H9 (cell line): ENCODE measurements around the gene CACHD1. TPM values are rescaled to one million over a fixed set of nuclear protein-coding genes. Genes with fewer than 3 reads are reported as not detected.

ENCODE experiments used
- DNase-seq: peaks from one replicate; pipeline ENCODE4 v3.0.0-alpha.2; 2017
- H2AFZ ChIP-seq: one replicate; pipeline ENCODE4 v1.6.1; 2013; ENCODE audit warnings: mild to moderate bottlenecking, low read length, control low read depth, moderate library complexity
- H2AK5ac ChIP-seq: 2 replicates; pipeline ENCODE4 v1.6.1; 2013; ENCODE audit warnings: low read length, control low read depth, mixed read lengths; ENCODE audit not compliant: insufficient read length
- H2BK120ac ChIP-seq: one replicate; pipeline ENCODE4 v1.6.1; 2013; ENCODE audit warnings: low read depth, mild to moderate bottlenecking, low read length, control low read depth, inconsistent platforms; ENCODE audit not compliant: poor library complexity, severe bottlenecking
- H2BK12ac ChIP-seq: 2 replicates; pipeline ENCODE4 v1.6.1; 2013; ENCODE audit warnings: low read length, control low read depth, mixed read lengths, low read depth; ENCODE audit not compliant: insufficient read length
- H2BK15ac ChIP-seq: 2 replicates; pipeline ENCODE4 v1.6.1; 2013; ENCODE audit warnings: low read depth, low read length, control low read depth
- H2BK20ac ChIP-seq: one replicate; pipeline ENCODE4 v1.6.1; 2013; ENCODE audit warnings: low read depth, mild to moderate bottlenecking, low read length, control low read depth, inconsistent platforms; ENCODE audit not compliant: poor library complexity, severe bottlenecking
- H2BK5ac ChIP-seq: 2 replicates; pipeline ENCODE4 v1.6.1; 2013; ENCODE audit warnings: low read length, control low read depth, mixed read lengths; ENCODE audit not compliant: insufficient read length
- H3K14ac ChIP-seq: 2 replicates; pipeline ENCODE4 v1.6.1; 2013; ENCODE audit warnings: low read length, control low read depth; ENCODE audit not compliant: insufficient read depth
- H3K18ac ChIP-seq: 2 replicates; pipeline ENCODE4 v1.6.1; 2013; ENCODE audit warnings: low read depth, mild to moderate bottlenecking, mixed read lengths, low read length, control low read depth; ENCODE audit not compliant: insufficient read length
- H3K23ac ChIP-seq: 2 replicates; pipeline ENCODE4 v1.6.1; 2013; ENCODE audit warnings: low read length, control low read depth, mixed read lengths, low read depth; ENCODE audit not compliant: insufficient read length
- H3K23me2 ChIP-seq: 2 replicates; pipeline ENCODE4 v1.6.1; 2013; ENCODE audit warnings: low read depth, mild to moderate bottlenecking, mixed read lengths, low read length, control low read depth; ENCODE audit not compliant: insufficient read length, poor library complexity, severe bottlenecking
- H3K27ac ChIP-seq: 2 replicates; pipeline ENCODE4 v1.5.1; 2013; ENCODE audit warnings: low read length, control low read depth, mixed read lengths, low read depth; ENCODE audit not compliant: insufficient read length
- H3K27me3 ChIP-seq: 2 replicates; pipeline ENCODE4 v1.6.1; 2013; ENCODE audit warnings: low read length, control low read depth, inconsistent platforms; ENCODE audit not compliant: insufficient read depth
- H3K4ac ChIP-seq: 2 replicates; pipeline ENCODE4 v1.6.1; 2013; ENCODE audit warnings: low read depth, mild to moderate bottlenecking, control low read depth, inconsistent platforms, low read length, moderate library complexity
- H3K4me1 ChIP-seq: 2 replicates; pipeline ENCODE4 v1.6.1; 2013; ENCODE audit warnings: low read length, control low read depth, inconsistent platforms; ENCODE audit not compliant: insufficient read depth
- H3K4me2 ChIP-seq: 2 replicates; pipeline ENCODE4 v1.6.1; 2013; ENCODE audit warnings: low read length, control low read depth, mixed read lengths; ENCODE audit not compliant: insufficient read length, insufficient read depth
- H3K56ac ChIP-seq: 2 replicates; pipeline ENCODE4 v1.6.1; 2013; ENCODE audit warnings: low read depth, mild to moderate bottlenecking, mixed read lengths, low read length, control low read depth; ENCODE audit not compliant: insufficient read length
- H3K79me1 ChIP-seq: 2 replicates; pipeline ENCODE4 v1.6.1; 2013; ENCODE audit warnings: low read depth, mild to moderate bottlenecking, moderate library complexity, low read length, control low read depth, inconsistent platforms; ENCODE audit not compliant: insufficient read depth, poor library complexity, severe bottlenecking
- H3K79me2 ChIP-seq: 2 replicates; pipeline ENCODE4 v1.6.1; 2013; ENCODE audit warnings: low read length, control low read depth, inconsistent platforms; ENCODE audit not compliant: insufficient read depth
- H3K9ac ChIP-seq: 2 replicates; pipeline ENCODE4 v1.6.1; 2013; ENCODE audit warnings: low read length, control low read depth, mixed read lengths; ENCODE audit not compliant: insufficient read length; ENCODE audit errors: extremely low read depth
- H3K9me3 ChIP-seq: one replicate; pipeline ENCODE4 v1.6.1; 2013; ENCODE audit warnings: low read depth, low read length, inconsistent platforms; ENCODE audit not compliant: control insufficient read depth
- H3T11ph ChIP-seq: one replicate; pipeline ENCODE4 v1.6.1; 2013; ENCODE audit warnings: mild to moderate bottlenecking, low read length, control low read depth, inconsistent platforms
- H4K20me1 ChIP-seq: one replicate; pipeline ENCODE4 v1.6.1; 2013; ENCODE audit not compliant: control insufficient read depth, insufficient read length, insufficient read depth
- H4K5ac ChIP-seq: 2 replicates; pipeline ENCODE4 v1.6.1; 2013; ENCODE audit warnings: low read depth, mild to moderate bottlenecking, mixed read lengths, low read length, control low read depth; ENCODE audit not compliant: insufficient read length
- H4K8ac ChIP-seq: replicated peaks from 2 replicates; pipeline ENCODE4 v1.6.1; 2013; ENCODE audit warnings: low read length, control low read depth, mixed read lengths, low read depth; ENCODE audit not compliant: insufficient read length
- H4K91ac ChIP-seq: 2 replicates; pipeline ENCODE4 v1.6.1; 2013; ENCODE audit warnings: low read depth, mild to moderate bottlenecking, moderate library complexity, mixed read lengths, low read length, control low read depth; ENCODE audit not compliant: insufficient read length
- H3K27ac Mint-ChIP-seq, 3 experiments: 2 replicates in 2 of 3; 3 replicates in 1 of 3; pipeline ENCODE4 v1.8.0; 2020 to 2021; ENCODE audit warnings: mixed read lengths in 3 of 3, mild to moderate bottlenecking in 1 of 3, moderate library complexity in 1 of 3
- H3K27me3 Mint-ChIP-seq: 2 replicates; pipeline ENCODE4 v1.8.0; 2021; ENCODE audit warnings: low read depth, mild to moderate bottlenecking, moderate library complexity, mixed read lengths
- H3K36me3 Mint-ChIP-seq, 3 experiments: 2 replicates in 2 of 3; 3 replicates in 1 of 3; pipeline ENCODE4 v1.8.0; 2020 to 2021; ENCODE audit warnings: low read depth in 3 of 3, mixed read lengths in 3 of 3; ENCODE audit not compliant: insufficient read depth in 1 of 3
- H3K4me1 Mint-ChIP-seq, 2 experiments: 2 replicates each; pipeline ENCODE4 v1.8.0; 2020; ENCODE audit warnings: mixed read lengths in 2 of 2
- H3K4me3 Mint-ChIP-seq, 2 experiments: 2 replicates in 1 of 2; 3 replicates in 1 of 2; pipeline ENCODE4 v1.8.0; 2020 to 2021; ENCODE audit warnings: mild to moderate bottlenecking in 2 of 2, mixed read lengths in 2 of 2, moderate library complexity in 1 of 2
- H3K9me3 Mint-ChIP-seq, 2 experiments: 2 replicates in 1 of 2; 3 replicates in 1 of 2; pipeline ENCODE4 v1.8.0; 2020; ENCODE audit warnings: mild to moderate bottlenecking in 2 of 2, mixed read lengths in 2 of 2, moderate library complexity in 1 of 2
- CTCF ChIP-seq: fragments of 200-600 bp; sonication (generic); conservative IDR thresholded peaks from 3 replicates; pipeline ENCODE4 v1.8.0; 2021; ENCODE audit warnings: antibody characterized with exemption, mild to moderate bottlenecking
- WGBS: extraction: QIAGEN DNeasy Blood & Tissue Kit; methylation state at CpG from one replicate; pipeline ENCODE4 v1.1.7; 2013; ENCODE audit warnings: missing lambda C conversion rate, low lambda C conversion rate, mixed read lengths; ENCODE audit not compliant: insufficient read length; ENCODE audit errors: extremely low coverage; 5-methylcytosine and 5-hydroxymethylcytosine counted together
- total RNA-seq: library from RNA; stranded (reverse); gene quantifications from 2 replicates; pipeline ENCODE4 v1.2.1, GENCODE V29; 2021

Gene CACHD1
- total RNA-seq, 1 experiment from 2014 or later = 94.2 TPM

GRCh38 chr1:64555947-64556346, 86.0 kb downstream of the CACHD1 start:
- H3K4me2 ChIP-seq = no peak overlapping the region
- H3K14ac ChIP-seq = no peak overlapping the region
- no peak overlapping the region for H3K18ac ChIP-seq
- no peak overlapping the region for H4K91ac ChIP-seq
- no peaks in the 10 kb centered on the region for H3K9me3 Mint-ChIP-seq
- H3T11ph ChIP-seq = no peak overlapping the region
- H2BK20ac ChIP-seq = no peak overlapping the region
- H3K27ac Mint-ChIP-seq = peak overlapping the region in 1 of 3 experiments; percentile 2; a peak in 1 of 7 replicates
- H3K23me2 ChIP-seq = no peaks in the 10 kb centered on the region
- H2AK5ac ChIP-seq = no peak overlapping the region
- H4K5ac ChIP-seq = no peak overlapping the region
- no peaks in the 10 kb centered on the region for H3K79me1 ChIP-seq
- no peaks in the 10 kb centered on the region for H4K20me1 ChIP-seq
- no CpG with 5 or more reads among the region's 1 CpG for WGBS
- no peak overlapping the region for H3K4me3 Mint-ChIP-seq
- H2BK12ac ChIP-seq = no peak overlapping the region
- H3K9me3 ChIP-seq = no peaks in the 10 kb centered on the region
- H4K8ac ChIP-seq = no peak overlapping the region
- H3K27me3 Mint-ChIP-seq = no peaks in the 10 kb centered on the region
- H3K27ac ChIP-seq = no peak overlapping the region
- no peaks in the 10 kb centered on the region for H3K4me1 ChIP-seq
- TF ChIP-seq CTCF = no peak
- peaks cover 40 to 96% (median 77%) of the 10 kb centered on the region in 3 experiments for H3K36me3 Mint-ChIP-seq
- no peak overlapping the region for H2AFZ ChIP-seq
- no peak overlapping the region for H3K56ac ChIP-seq
- no peak overlapping the region for H2BK120ac ChIP-seq
- H2BK15ac ChIP-seq = no peak overlapping the region
- H3K79me2 ChIP-seq = no peaks in the 10 kb centered on the region
- H3K27me3 ChIP-seq = no peaks in the 10 kb centered on the region
- peaks cover 3 to 4% of the 10 kb centered on the region in 2 experiments; a peak in 2 of 4 replicates for H3K4me1 Mint-ChIP-seq
- DNase-seq = no peak
- H3K9ac ChIP-seq = no peak overlapping the region
- no peak overlapping the region for H3K23ac ChIP-seq
- H2BK5ac ChIP-seq = no peak overlapping the region
- no peak overlapping the region for H3K4ac ChIP-seq
